ENCODE data around the gene GLOD4.
"Not testable (repeated sequence)": the region's sequence is repeated elsewhere in the genome, so short reads cannot be mapped to it uniquely, and the experiment has no call there.

The GLOD4 gene

DNA sequence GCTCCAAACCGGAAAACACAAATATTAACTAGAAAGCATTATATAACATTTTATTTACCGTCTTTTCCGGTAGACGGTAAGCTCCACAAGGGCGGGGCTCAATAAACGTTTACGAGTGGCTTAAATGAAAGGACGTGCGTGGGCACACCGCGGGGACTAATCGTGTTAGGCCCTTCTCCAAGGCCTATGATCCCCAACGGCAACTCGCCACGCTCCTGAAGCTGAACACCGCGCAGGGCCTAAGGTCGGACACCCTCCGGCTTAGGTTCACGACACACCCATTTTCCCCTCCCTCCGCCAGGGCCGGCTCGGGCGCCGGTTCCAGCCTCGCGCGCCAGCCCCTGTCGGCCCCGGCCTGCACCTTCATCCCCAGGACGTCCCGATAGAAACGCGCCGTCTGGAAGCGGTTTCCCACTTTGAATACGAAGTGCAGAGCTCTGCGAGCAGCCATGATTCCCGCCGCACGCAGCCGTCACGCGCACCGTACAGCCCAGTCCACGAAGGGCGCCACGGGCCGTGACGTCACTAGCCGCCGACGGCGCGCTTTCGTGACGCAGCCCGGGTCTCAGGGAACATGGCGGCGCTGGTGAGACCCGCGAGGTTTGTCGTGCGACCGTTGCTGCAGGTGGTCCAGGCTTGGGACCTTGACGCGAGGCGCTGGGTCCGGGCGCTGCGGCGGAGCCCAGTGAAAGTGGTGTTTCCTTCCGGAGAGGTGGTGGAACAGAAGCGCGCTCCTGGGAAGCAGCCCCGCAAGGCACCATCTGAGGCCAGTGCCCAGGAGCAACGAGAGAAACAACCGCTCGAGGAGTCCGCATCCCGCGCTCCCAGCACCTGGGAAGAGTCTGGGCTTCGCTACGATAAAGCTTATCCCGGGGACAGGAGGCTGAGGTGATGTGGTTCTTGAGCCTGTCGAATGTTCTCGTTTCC, at the start of gene GLOD4, which contains the start of gene MRM3:
GLOD4 (minus strand) TSS at position 476 of the 927 bp plus-strand sequence; CDS start at position 451, 25 bp downstream.
MRM3 (plus strand) TSS at position 549 of the 927 bp plus-strand sequence; CDS start at position 575, 26 bp downstream.
- peak; percentile 36 for DNase-seq

DNA sequence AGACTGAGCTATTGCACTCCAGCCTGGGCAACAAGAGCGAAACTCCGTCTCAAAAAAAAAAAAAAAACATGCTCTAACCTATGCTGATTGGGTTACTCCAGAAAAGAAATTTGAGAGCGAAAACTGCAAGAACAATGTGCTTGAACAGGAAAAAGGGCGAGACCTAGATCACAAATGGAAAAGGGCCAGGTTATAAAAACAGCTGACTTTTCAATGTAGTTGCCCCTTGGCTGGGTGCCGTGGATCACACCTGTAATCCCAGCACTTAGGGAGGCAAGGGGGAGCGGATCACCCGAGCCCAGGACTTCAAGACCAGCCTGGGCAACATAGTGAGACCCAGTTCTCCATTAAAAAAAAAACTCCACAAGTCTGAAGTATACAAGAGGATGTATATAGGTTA, 48.9 kb upstream of the GLOD4 start:
- DNase-seq: no peak

GRCh38 chr17:830381-830780, 48.3 kb upstream of the GLOD4 start:
- DNase-seq: no peak

DNA sequence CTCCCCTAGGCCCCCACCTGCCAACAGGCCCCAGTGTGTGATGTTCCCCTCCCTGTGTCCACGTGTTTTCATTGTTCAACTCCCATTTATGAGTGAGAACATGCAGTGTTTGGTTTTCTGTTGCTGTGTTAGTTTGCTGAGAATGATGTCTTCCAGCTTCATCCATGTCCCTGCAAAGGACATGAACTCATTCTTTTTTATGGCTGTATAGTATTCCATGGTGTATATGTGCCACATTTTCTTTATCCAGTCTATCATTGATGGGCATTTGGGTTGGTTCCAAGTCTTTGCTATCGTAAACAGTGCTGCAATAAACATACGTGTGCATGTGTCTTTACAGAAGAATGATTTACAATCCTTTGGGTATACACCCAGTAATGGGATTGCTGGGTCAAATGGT, 47.5 kb upstream of the GLOD4 start:
- DNase-seq: not testable (repeated sequence)

GRCh38 chr17:828761-829160, 46.7 kb upstream of the GLOD4 start:
- DNase-seq: no peak

GRCh38 chr17:826778-827177, 44.7 kb upstream of the GLOD4 start:
- no peak for DNase-seq

GRCh38 chr17:825216-825615, 43.1 kb upstream of the GLOD4 start:
- no peak for DNase-seq

- no peak for DNase-seq
Observed at GRCh38 chr17:824378-824777, 42.3 kb upstream of the GLOD4 start.

DNA sequence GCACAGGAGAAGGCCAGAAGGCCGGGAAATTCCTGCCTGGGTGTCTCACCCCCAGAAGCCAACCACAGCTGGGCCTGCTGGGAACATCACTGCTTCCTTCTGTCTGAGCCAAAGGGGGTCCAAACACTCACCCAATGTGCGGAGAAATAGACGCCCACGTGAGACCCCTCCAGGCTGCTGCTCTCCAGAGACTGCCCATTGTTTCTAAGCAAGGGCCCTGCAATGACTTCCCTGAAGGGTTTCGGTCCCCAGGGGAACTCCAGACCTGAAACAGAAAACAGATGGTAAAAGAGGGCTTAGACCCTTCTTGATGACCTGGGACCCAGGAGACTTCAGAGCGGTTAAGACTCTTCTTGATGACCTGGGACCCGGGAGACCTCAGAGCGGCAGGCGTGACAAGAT, 41.4 kb upstream of the GLOD4 start:
- no peak for DNase-seq

DNA sequence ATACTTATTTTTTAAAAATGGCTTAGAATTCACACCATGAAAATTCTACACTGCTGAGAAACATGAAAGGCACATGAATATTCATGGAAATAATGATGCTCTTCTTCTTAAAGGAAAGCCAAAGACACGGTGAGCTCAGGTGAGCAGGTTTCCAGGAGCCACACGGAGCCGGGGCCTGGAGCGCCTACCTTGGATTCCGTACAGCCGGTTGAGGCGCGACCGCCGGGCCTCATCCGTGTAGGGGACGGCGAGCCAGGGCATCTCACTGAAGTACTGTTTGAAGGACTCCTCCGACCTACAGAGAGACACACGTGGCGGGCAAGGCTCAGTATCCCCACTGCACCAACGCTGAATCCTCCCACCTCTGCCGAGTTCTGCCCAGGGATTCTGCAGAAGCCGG, 37.2 kb upstream of the GLOD4 start:
- no peak for DNase-seq

DNA sequence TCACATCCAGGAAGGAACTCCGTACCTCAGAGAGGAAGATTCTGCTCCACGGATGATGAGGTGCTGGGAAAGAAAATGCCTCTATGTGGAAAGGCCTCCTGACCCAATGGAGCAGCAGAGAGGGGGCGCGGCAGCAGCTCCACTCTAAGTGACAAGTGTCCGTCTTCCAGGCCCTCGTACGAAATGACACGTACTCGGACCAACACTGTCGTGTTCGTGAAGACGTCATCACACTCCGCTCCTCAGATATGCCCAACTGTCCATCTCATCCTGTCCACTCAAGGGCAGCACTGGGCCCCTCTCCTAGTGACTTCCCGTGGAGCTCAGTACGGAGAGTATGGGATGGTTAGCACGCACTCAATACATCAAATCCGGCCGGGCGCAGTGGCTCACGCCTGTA, 32.3 kb upstream of the GLOD4 start:
- no peak for DNase-seq

DNA sequence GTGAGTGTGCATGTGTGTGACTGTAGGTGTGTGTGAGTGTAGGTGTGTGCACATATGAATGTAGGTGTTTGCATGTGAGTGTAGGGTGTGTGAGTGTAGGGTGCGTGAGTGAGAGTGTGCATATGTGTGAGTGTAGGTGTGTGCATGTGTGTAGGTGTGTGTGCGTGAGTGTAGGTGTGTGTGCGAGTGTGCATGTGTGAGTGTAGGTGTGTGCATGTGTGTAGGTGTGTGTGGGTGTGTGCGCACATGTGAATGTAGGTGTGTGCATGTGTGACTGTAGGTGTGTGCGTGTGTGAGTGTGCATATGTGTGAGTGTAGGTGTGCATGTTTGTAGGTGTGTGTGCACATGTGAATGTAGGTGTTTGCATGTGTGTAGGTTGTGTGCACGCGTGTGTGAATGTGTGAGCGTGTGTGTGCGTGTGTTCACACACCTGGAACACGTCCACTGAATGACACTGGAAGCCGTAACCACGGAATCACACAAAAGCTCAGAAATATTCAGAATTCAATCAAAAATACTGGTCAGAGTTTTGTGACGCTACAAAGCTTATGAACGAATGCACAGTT, 30.6 kb upstream of the GLOD4 start:
- no peak for DNase-seq

- no peak for DNase-seq
Observed at GRCh38 chr17:811051-811784, 29.1 kb upstream of the GLOD4 start.

- DNase-seq: no peak
Observed at GRCh38 chr17:807523-808294, 25.6 kb upstream of the GLOD4 start.

DNA sequence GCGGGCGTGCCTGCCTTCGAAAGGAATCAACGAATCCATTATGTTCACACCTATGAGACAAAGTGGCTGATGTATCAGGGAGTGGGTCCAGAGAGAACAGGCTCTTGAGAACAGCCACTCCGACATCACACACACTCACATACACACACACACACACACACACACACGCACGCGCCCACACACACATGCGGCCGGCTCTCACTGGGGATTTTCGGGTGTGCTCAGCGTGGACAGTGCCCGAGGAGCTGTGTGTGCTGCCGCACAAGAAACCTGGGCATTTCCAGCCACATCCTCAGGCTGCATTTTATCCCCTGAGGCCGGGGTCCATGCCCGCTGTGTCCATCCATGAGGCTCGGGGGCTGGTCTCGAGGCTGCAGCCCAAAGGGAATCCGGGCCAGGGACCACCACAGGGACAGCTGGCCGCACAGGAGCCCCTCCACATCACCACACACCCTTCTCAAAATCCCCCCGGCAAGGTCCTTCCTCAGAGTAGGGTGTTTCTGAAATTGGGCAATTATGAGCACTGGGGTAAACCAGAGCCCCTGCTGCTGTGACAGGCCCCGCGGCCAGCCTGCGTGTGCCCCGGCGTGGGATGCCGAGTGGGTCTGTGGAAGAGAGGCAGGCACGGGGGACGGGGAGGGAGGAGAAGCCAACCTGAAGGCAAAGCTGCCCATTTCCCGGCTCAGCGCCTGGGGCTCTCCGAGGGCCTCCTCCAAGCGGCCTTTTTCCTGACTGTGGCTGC, 24.9 kb upstream of the GLOD4 start:
- DNase-seq: no peak

- no peak for DNase-seq
Observed at GRCh38 chr17:806346-806745, 24.3 kb upstream of the GLOD4 start.

- DNase-seq: not testable (repeated sequence)
Observed at GRCh38 chr17:805886-806285, 23.8 kb upstream of the GLOD4 start.

GRCh38 chr17:804541-805435, 22.7 kb upstream of the GLOD4 start:
- DNase-seq: no peak

- no peak for DNase-seq
Observed at GRCh38 chr17:802901-803881, 21.1 kb upstream of the GLOD4 start.

- DNase-seq: no peak
Observed at GRCh38 chr17:802481-802880, 20.4 kb upstream of the GLOD4 start.
